Prostate gland (tissue), 2 donors: ENCODE results near the gene AK8. TPM values are rescaled to one million over a fixed set of nuclear protein-coding genes. Genes with fewer than 3 reads are reported as not detected.

Experiments used
- DNase-seq: peaks from one replicate; pipeline ENCODE4 v3.0.0-alpha.2; 2019; ENCODE audit warnings: low spot score
- H3K27ac ChIP-seq, 2 donors: fragments of 200-600 bp; sonication (generic); 2 replicates each; pipeline ENCODE4 v1.5.1; 2017 to 2019
- H3K27me3 ChIP-seq: fragments of 200-600 bp; sonication (generic); replicated peaks from 2 replicates; pipeline ENCODE4 v1.5.1; 2019; ENCODE audit not compliant: insufficient read depth
- H3K36me3 ChIP-seq, 2 donors: fragments of 200-600 bp; sonication (generic); 1 replicate in 1 of 2; 2 replicates in 1 of 2; pipeline versions ENCODE4 v1.5.1 to v1.8.1; 2017 to 2019
- H3K4me1 ChIP-seq: fragments of 200-600 bp; sonication (generic); replicated peaks from 2 replicates; pipeline ENCODE4 v1.5.1; 2019
- H3K4me3 ChIP-seq, 2 donors: fragments of 200-600 bp; sonication (generic); 2 replicates each; pipeline ENCODE4 v1.5.1; 2017 to 2019
- H3K9me3 ChIP-seq: fragments of 200-600 bp; sonication (generic); 2 replicates; pipeline ENCODE4 v1.5.1; 2017
- POLR2A ChIP-seq: fragments of 450-650 bp; IDR thresholded peaks from one replicate; pipeline ENCODE4 v1.6.1; 2016; ENCODE audit warnings: antibody characterized with exemption, mild to moderate bottlenecking
- POLR2AphosphoS5 ChIP-seq: sonication (generic); formaldehyde crosslinking; IDR thresholded peaks from one replicate; pipeline ENCODE4 v1.6.1; 2017; ENCODE audit warnings: antibody characterized with exemption
- WGBS: methylation state at CpG from one replicate; pipeline ENCODE4 v1.1.5; 2018; 5-methylcytosine and 5-hydroxymethylcytosine counted together
- intact Hi-C: fragments of 100-400 bp; cut with DNase I; formaldehyde crosslinking; loops from one replicate; pipeline ENCODE4 v1.14.2; 2022
- total RNA-seq, 2 donors: library from RNA; depleted of rRNA; stranded (reverse); fragments of >200 nt; gene quantifications; one replicate each; pipeline ENCODE4 v1.1.0, GENCODE V29; 2016
- TF ChIP-seq, protein P1 (sequence below), 4 experiments: fragments of 200-600 bp in 2 of 4; fragments of 450-650 bp in 2 of 4; sonication (generic) in 2 of 4; IDR thresholded peaks; 1 replicate in 3 of 4; 2 replicates in 1 of 4; pipeline ENCODE4 v1.5.1; 2016 to 2019; ENCODE audit warnings: antibody characterized with exemption in 4 of 4, mild to moderate bottlenecking in 2 of 4, moderate library complexity in 2 of 4

AK8 gene
- total RNA-seq, 2 donors from 2014 or later = 3.3 to 4.1 TPM

DNA sequence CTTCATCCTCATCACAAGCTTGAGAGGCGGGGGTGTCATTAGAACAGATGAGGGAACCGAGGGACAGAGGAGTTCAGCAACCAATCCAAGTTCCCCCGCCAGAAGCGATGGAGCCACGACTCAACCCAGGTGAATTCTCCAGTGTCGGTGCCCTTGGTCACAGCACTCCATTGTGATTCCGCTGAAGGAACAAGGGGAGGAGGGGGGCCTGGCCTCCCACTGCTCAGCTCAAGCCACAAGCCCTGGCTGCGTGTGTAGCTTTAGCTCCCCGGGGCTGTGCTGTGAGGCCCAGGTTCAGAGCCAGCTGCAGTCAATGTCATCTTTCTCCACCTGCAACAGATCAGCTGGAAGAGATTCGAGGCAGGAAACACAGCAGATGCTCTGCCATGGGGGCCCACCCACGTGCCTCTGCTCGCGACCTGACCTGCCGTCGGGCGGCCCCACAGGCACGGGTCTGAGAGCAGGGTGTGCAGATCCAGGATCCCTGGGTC lies 135.2 kb downstream of the AK8 start:
- Histone ChIP-seq H3K4me1 (no peaks in the 10 kb centered on the region), H3K27ac (no peak overlapping the region), H3K36me3 (no peaks in the 10 kb centered on the region), H3K27me3 (no peaks in the 10 kb centered on the region), H3K4me3 (no peak overlapping the region), H3K9me3 (no peaks in the 10 kb centered on the region)
- TF ChIP-seq, protein P1, sequence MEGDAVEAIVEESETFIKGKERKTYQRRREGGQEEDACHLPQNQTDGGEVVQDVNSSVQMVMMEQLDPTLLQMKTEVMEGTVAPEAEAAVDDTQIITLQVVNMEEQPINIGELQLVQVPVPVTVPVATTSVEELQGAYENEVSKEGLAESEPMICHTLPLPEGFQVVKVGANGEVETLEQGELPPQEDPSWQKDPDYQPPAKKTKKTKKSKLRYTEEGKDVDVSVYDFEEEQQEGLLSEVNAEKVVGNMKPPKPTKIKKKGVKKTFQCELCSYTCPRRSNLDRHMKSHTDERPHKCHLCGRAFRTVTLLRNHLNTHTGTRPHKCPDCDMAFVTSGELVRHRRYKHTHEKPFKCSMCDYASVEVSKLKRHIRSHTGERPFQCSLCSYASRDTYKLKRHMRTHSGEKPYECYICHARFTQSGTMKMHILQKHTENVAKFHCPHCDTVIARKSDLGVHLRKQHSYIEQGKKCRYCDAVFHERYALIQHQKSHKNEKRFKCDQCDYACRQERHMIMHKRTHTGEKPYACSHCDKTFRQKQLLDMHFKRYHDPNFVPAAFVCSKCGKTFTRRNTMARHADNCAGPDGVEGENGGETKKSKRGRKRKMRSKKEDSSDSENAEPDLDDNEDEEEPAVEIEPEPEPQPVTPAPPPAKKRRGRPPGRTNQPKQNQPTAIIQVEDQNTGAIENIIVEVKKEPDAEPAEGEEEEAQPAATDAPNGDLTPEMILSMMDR (IDR thresholded peaks at IDR 0.05) = no peak
- no peak for TF ChIP-seq POLR2A
- TF ChIP-seq POLR2AphosphoS5 = no peak
- intact Hi-C loops = no loop called here
- DNase-seq = no peak
- WGBS = 61% methylated on average over 17 of the region's 17 CpGs

DNA sequence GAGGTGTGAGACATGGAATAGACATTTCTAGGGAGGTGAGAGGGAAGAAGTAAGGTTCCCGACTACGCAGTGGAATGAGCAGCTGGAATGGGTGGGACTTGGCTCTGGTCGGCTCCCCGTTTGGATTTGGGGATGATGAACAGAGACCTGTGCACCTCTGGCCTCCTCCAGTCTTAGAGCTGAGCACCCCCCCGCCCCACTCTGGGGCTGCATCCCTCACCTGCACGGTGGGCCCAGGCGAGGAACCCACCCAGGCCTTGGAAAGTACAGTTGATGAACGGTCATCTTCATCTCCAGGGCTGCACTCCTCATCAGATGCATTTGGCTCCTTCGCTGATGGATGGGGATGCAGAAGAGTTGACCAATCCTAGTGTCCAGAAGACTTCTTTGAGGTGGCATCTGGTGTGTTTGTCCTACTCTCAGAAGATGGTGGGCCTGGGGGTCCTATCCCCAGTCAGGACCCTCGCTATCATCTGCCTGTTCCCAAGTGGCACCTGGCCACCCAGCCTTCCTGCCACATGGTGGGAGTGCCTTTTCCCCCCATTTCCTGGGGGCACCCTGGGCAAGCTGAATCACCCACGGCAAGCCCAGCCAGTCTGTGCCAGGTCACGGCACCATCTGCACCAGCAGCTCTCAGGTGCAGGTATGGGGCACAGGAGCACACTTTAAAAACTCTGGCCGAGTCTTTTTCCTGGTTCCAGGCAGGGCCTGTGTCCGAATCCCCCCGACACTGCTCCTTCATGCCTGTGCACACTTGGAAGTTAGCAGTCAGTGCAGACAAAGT lies 137.4 kb downstream of the AK8 start:
- H3K27me3 ChIP-seq = no peaks in the 10 kb centered on the region
- H3K4me3 ChIP-seq = no peak overlapping the region
- H3K4me1 ChIP-seq = no peaks in the 10 kb centered on the region
- H3K27ac ChIP-seq = no peak overlapping the region
- no peaks in the 10 kb centered on the region for H3K36me3 ChIP-seq
- no peaks in the 10 kb centered on the region for H3K9me3 ChIP-seq
- TF ChIP-seq POLR2AphosphoS5 = no peak
- no peak for TF ChIP-seq POLR2A
- TF ChIP-seq, protein P1 (IDR thresholded peaks at IDR 0.05) = no peak
- 90% methylated on average over 14 of the region's 15 CpGs for WGBS
- intact Hi-C loops = no loop called here
- no peak for DNase-seq

DNA sequence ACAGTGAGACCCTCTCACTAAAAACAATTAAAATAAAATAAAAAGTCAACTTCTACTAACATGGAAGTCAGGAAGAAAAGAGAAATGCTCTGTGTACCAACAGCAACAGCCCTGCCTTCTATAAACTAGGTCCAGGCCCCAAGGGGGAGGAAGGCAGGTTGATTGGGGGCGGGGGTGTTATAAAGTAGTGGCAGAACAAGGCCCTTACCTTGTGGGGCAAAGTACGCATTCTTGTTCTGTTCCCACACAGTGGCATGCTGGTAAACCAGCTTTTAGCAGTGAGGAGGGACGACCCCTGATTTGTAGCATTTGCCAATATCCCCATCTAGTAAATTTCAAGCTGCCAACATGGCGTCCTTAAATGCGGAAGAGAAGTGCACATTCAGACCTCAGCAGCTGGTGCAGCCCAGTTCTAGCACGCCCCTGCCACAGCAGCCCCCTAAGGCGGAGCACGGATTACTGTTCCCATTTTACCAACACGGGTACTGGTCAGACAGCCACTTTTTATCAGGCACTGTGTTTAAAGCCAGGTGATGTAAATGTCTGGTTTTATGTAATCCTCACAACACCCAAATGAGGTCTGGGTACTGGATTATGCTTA lies 138.3 kb downstream of the AK8 start:
- H3K9me3 ChIP-seq = no peaks in the 10 kb centered on the region
- TF ChIP-seq POLR2A (no peak), POLR2AphosphoS5 (no peak)
- TF ChIP-seq, protein P1 (IDR thresholded peaks at IDR 0.05) = no peak
- H3K4me3 ChIP-seq = no peak overlapping the region
- intact Hi-C loops = no loop called here
- H3K4me1 ChIP-seq = no peaks in the 10 kb centered on the region
- 90% methylated on average over 9 of the region's 9 CpGs for WGBS
- H3K27ac ChIP-seq = no peak overlapping the region
- H3K27me3 ChIP-seq = no peaks in the 10 kb centered on the region
- DNase-seq = no peak
- H3K36me3 ChIP-seq = no peaks in the 10 kb centered on the region

DNA sequence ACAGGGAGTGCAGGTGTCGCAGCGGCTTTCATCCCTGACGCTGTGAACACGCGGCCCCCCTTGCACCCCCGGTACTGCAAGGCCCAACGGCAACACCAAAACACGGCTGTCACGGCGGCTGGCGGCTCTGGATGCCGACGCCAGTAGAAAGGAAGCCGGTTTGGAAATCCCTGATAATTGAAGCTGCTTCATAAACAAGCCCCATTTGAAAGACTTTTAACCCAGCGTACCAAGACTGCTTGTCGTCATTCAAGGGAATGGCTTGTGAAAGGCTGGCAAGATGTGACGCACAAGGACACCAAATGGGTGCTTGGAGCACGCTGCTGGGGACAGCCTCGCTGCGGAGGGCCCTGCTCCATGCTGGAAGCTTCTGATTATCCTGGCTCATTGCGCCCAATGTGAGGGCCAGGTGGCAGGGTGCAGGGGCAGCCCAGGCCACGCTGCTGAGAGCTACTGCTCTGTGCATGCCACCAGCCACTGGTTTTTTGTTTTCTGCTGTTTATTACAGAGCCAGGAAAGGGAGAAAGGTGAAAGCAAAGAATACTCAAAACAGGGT lies 144.7 kb downstream of the AK8 start:
- H3K36me3 ChIP-seq = no peaks in the 10 kb centered on the region
- H3K27ac ChIP-seq = no peak overlapping the region
- DNase-seq = no peak
- 48% methylated on average over 22 of the region's 22 CpGs for WGBS
- H3K4me1 ChIP-seq = no peaks in the 10 kb centered on the region
- no peak for TF ChIP-seq POLR2A
- TF ChIP-seq, protein P1 (IDR thresholded peaks at IDR 0.05) = no peak
- no peak for TF ChIP-seq POLR2AphosphoS5
- H3K27me3 ChIP-seq = no peaks in the 10 kb centered on the region
- H3K4me3 ChIP-seq = no peak overlapping the region
- H3K9me3 ChIP-seq = no peaks in the 10 kb centered on the region
- intact Hi-C loops = no loop called here
